ENCODE data around the gene COL4A6.

DNA sequence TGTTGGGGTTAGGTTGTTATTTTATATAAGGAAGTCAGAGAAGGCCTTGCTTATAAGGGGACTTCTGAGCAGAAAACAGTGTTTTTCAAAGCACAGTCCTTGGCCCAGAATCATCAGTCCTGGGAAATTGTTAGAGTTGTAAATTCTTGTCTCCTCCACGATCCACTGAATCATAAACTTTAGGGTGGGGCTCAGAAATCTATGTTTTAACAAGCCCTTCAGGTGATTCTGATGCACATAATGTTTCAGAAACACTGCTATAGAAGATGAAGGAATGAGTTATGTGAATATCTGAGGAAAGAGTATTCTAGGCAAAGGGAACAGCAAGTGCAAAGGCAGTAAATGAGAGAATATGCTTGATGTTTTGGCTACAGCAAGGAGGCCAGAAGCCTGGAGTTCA lies 121.8 kb downstream of the COL4A6 start:
- TF ChIP-seq, protein P1, sequence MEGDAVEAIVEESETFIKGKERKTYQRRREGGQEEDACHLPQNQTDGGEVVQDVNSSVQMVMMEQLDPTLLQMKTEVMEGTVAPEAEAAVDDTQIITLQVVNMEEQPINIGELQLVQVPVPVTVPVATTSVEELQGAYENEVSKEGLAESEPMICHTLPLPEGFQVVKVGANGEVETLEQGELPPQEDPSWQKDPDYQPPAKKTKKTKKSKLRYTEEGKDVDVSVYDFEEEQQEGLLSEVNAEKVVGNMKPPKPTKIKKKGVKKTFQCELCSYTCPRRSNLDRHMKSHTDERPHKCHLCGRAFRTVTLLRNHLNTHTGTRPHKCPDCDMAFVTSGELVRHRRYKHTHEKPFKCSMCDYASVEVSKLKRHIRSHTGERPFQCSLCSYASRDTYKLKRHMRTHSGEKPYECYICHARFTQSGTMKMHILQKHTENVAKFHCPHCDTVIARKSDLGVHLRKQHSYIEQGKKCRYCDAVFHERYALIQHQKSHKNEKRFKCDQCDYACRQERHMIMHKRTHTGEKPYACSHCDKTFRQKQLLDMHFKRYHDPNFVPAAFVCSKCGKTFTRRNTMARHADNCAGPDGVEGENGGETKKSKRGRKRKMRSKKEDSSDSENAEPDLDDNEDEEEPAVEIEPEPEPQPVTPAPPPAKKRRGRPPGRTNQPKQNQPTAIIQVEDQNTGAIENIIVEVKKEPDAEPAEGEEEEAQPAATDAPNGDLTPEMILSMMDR (IDR thresholded peaks at IDR 0.05; ENCODE audit: low read length): no peak
- TF ChIP-seq EZH2phosphoT487 (IDR thresholded peaks at IDR 0.05; ENCODE audit: low read length) (no peak), EZH2 (optimal IDR thresholded peaks at IDR 0.05; ENCODE audit: low read depth, low read length) (no peak)
